Measurements from ENCODE around the gene GNAI3. TPM values are rescaled to one million over a fixed set of nuclear protein-coding genes. Genes with fewer than 3 reads are reported as not detected.

Gene GNAI3
- total RNA-seq, 1 experiment from 2014 or later, result 9.9 TPM

GRCh38 chr1:109632671-109633346 is 84.4 kb downstream of the GNAI3 start:
- no peak overlapping the region for H3K56ac ChIP-seq (ENCODE audit: insufficient read length, low read depth, low read length)
- no peak overlapping the region for H3K4ac ChIP-seq (ENCODE audit: low read depth, low read length)
- no peaks in the 10 kb centered on the region for H3K27me3 ChIP-seq (ENCODE audit: insufficient read depth, low read length)
- TF ChIP-seq CTCF (conservative IDR thresholded peaks at IDR 0.05), result no peak
- no peak overlapping the region for H4K91ac ChIP-seq (ENCODE audit: insufficient read length, low read depth, low read length)
- no peak overlapping the region for H3T11ph ChIP-seq (ENCODE audit: low read length)
- no peaks in the 10 kb centered on the region for H3K9me3 ChIP-seq (ENCODE audit: control insufficient read depth, low read depth, low read length)
- no peak overlapping the region for H2BK120ac ChIP-seq (ENCODE audit: low read depth, low read length, poor library complexity, severe bottlenecking)
- no peak overlapping the region for H2BK5ac ChIP-seq (ENCODE audit: insufficient read length, low read length)
- no peaks in the 10 kb centered on the region for H3K23me2 ChIP-seq (ENCODE audit: insufficient read length, low read depth, low read length, poor library complexity, severe bottlenecking)
- Mint-ChIP-seq H3K4me3 (no peak overlapping the region), H3K27me3 (ENCODE audit: low read depth) (no peaks in the 10 kb centered on the region), H3K36me3 (ENCODE audit: insufficient read depth in 1 of 3, low read depth in 3 of 3) (peaks cover 21 to 32% (median 28%) of the 10 kb centered on the region in 3 experiments; a peak in 6 of 7 replicates), H3K4me1 (peaks cover 17 to 34% of the 10 kb centered on the region in 2 experiments), H3K9me3 (no peaks in the 10 kb centered on the region), H3K27ac (peak overlapping the region in 2 of 3 experiments; percentile 68 to 85; a peak in 2 of 7 replicates)
- peak; percentile 26 for DNase-seq
- H3K4me2 ChIP-seq (ENCODE audit: insufficient read depth, insufficient read length, low read length), result no peak overlapping the region
- no peak overlapping the region for H3K23ac ChIP-seq (ENCODE audit: insufficient read length, low read depth, low read length)
- no peaks in the 10 kb centered on the region for H4K20me1 ChIP-seq (ENCODE audit: control insufficient read depth, insufficient read depth, insufficient read length)
- no peak overlapping the region for H4K5ac ChIP-seq (ENCODE audit: insufficient read length, low read depth, low read length)
- no peak overlapping the region for H2BK15ac ChIP-seq (ENCODE audit: low read depth, low read length)
- H2BK20ac ChIP-seq (ENCODE audit: low read depth, low read length, poor library complexity, severe bottlenecking), result no peak overlapping the region
- no CpG with 5 or more reads among the region's 5 CpGs for whole genome bisulfite sequencing (ENCODE audit: extremely low coverage, insufficient read length, low lambda C conversion rate)
- H3K79me1 ChIP-seq (ENCODE audit: insufficient read depth, low read depth, low read length, poor library complexity, severe bottlenecking), result no peaks in the 10 kb centered on the region
- no peaks in the 10 kb centered on the region for H3K79me2 ChIP-seq (ENCODE audit: insufficient read depth, low read length)
- no peak overlapping the region for H2BK12ac ChIP-seq (ENCODE audit: insufficient read length, low read depth, low read length)
- no peak overlapping the region for H4K8ac ChIP-seq (replicated peaks; ENCODE audit: insufficient read length, low read depth, low read length)
- no peak overlapping the region for H3K14ac ChIP-seq (ENCODE audit: insufficient read depth, low read length)
- H2AFZ ChIP-seq (ENCODE audit: low read length), result no peak overlapping the region
- H3K18ac ChIP-seq (ENCODE audit: insufficient read length, low read depth, low read length), result no peak overlapping the region
- no peak overlapping the region for H2AK5ac ChIP-seq (ENCODE audit: insufficient read length, low read length)
- no peak overlapping the region for H3K9ac ChIP-seq (ENCODE audit: extremely low read depth, insufficient read length, low read length)
- H3K4me1 ChIP-seq (ENCODE audit: insufficient read depth, low read length), result peaks cover 7% of the 10 kb centered on the region; the same call in 1 of the 2 replicates
- no peak overlapping the region for H3K27ac ChIP-seq (ENCODE audit: insufficient read length, low read depth, low read length)

Data from H9 (cell line).